Measurements from ENCODE around the gene SIGMAR1.

Gene SIGMAR1

DNA sequence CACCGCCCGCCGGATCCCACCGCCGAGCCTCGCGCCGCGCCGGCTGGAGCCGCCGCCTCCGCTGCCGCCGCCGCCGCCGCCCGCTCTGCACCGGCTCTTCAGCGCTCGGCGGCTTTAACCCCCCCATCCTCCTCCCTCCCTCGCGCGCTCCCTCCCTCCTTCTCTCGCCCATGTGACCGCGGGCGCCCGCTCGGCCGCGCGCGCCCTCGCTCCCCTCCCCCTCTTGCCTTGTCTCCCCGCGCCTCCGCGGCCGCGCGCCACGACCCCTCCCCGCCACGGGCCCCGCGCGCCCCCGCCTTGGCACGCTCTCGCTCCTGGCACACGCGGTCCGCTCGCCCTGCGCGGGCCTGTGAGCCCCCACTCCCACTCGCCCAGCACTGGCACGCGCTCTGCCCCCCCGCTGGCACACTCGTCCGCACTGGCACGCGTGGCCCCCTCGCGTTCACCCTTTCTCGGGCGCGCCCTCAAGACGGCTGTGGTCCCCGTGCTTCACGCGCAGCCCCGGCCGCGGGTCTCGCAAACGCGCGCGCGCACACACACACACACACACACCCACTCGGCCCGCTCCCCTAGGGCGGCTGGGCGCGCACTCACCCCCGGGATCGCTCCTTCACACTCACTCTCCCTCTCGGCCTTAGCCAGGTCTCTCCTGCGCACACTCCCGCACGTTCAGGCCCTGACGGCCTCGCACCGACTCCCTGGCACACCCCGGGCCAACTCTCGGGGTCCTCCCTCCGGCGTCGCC lies 47.8 kb downstream of the SIGMAR1 start, which contains the start of gene CNTFR:
TSS of gene CNTFR (minus strand) at position 89 of the 745 bp plus-strand sequence. CDS start 20,743 bp downstream, outside the sequence.
- DNase-seq (ENCODE audit: low read depth, low spot score) = peak; percentile 40
- H3K4me3 ChIP-seq (ENCODE audit: low read length) = peak within 1 kb of the TSS; percentile 45

DNA sequence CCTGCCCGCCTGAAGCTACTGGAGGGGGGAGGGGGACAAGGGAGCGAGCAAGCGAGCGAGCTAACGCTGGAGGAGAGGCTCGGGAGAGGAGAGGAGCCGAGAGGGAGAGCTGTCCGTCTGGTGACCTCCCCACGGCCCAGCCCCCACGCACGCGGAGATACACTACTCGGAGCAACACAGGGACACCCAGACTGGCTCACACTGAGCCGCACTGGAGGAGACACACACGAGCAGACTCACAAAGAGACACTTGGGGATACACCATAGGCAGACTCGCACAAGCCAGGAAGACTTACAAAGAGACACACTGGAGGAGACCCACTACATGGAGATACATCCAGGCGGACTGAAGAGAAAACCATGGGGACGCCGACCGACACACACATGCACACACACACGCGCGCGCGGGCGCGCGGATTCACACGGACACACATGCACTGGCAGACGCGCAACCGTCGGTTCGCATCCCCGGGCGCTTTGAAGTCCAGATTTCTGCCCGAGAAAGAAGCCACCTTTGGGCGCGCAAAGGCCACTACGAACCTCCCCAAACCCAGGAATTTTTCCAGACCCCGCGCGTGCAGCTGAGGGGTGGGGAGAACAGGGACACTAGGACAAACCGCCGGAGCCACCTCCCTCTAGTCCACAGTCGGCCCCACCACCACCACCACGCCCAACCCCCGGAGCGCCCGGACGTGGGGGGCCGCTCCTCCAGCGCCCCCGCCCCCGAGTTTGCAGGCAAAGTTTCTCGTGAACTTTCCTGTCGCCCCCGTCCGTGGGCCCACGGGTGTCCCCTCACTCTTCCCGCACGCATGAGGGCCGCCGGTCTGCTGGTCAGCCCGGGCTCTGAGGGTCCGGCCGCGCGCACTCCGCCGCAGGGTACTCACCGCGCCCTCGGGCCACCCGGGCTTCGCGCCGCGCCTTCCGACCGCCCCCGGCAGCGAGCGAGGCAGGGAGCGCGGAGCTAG lies 48.6 kb downstream of the SIGMAR1 start:
- no peak for DNase-seq (ENCODE audit: low read depth, low spot score)
- no peak overlapping the region for H3K4me3 ChIP-seq (ENCODE audit: low read length)

DNA sequence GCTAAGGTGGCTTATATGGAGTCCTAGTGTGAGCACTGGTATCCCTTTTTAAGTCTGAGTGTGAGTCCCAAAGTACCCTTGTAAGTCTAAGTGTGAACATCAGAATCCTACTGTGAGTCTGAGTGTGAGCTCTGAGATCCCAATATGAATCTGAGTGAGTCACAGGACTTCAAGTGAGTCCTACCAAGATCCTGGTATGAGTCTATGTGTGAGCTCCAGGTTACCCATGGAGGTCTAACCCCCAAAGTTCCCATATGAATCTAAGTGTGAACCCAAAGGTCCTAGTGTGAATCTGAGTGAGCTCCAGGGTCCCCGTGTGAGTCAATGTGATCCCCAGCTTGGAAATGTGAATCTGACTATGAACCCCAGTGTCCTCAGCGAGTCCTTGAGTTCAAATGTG lies 50.3 kb downstream of the SIGMAR1 start:
- no peak overlapping the region for H3K4me3 ChIP-seq (ENCODE audit: low read length)
- DNase-seq (ENCODE audit: low read depth, low spot score) = no peak

DNA sequence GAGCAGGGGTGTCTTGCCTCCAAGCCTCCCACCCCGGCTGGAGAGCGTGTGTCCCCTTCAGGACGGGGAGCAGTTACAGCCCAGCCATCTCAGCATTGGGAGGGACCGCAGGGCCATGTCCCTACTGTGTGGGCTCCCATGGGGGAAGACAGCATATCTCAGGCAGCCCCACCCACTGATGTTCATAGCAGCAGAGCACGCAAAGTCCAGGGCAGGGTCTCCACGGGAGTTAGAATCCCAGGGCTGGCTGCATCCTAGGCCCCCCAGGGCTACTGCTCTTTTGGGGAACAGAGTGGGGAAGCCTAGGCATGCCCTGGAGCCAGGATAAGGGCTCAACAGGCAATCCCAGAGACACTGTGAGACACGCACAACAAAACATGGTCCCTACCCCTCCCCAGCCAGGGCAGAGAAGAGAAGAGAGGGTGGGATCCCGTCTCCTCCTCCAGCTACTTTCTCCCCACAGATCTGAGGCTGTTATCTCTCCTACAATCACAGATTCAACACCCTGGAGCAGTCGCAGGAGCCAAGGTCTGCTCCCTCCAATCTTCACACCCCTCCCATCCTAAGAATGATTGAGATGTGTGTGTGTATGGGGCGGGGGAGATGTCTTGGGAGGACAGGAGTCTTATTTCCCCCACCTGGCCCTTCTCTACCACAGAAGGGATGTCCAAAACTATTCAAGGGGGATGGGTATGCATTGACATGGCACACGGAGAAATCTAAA lies 51.5 kb downstream of the SIGMAR1 start:
- DNase-seq (ENCODE audit: low read depth, low spot score) = no peak
- no peak overlapping the region for H3K4me3 ChIP-seq (ENCODE audit: low read length)

DNA sequence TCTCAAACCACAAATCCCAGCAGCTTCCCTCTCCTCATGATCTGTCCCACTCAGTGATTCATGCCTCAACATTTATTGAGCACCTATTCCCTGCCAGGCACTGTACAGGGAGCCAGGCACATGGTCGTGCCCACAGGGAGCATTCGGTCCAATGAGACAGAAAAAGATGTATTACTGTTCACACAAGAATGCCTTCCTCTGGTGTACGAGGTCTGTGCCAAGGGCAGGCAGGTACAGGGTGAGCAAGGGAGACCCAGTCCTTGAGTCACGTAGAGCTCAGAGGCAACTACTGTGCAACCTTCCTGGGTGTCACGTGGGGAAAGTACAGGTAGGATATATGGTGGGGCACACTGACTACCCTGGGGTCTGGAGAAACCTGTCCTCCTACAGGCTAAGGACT lies 52.6 kb downstream of the SIGMAR1 start:
- no peak overlapping the region for H3K4me3 ChIP-seq (ENCODE audit: low read length)
- no peak for DNase-seq (ENCODE audit: low read depth, low spot score)
